HEK293T (cell line): Measurements from ENCODE around the gene SEMA6B.

ENCODE experiments used
- ELF4 ChIP-seq: fragments of 450-650 bp; IDR thresholded peaks from 2 replicates; pipeline ENCODE4 v1.6.1; 2017; ENCODE audit warnings: antibody characterized with exemption
- SP1 ChIP-seq: fragments of 450-650 bp; IDR thresholded peaks from 2 replicates; pipeline ENCODE4 v1.6.1; 2017

DNA sequence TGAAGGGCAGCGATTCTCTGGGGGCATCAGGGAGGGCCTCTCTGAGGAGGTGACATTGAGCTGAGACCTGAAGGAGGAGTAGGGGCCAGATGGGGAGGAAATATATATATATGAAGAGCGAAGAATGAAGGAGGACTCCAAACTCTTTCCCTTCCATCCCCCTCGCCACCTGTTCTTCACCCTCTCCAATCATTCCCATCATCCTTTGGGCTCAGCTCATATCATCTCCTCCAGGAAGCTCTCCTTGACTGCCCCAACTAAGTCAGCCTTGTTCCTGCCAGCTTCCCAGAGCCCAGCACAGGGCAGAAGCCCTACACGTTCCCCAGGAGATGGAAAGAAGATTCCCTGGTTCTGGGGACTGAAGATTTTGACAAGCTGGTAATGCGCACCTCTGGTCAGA, 33.0 kb upstream of the SEMA6B start:
- TF ChIP-seq ELF4: no peak
- no peak for TF ChIP-seq SP1
